Measurements from ENCODE around the gene CSMD2. TPM values are rescaled to one million over a fixed set of nuclear protein-coding genes. Genes with fewer than 3 reads are reported as not detected.
"Not testable (repeated sequence)": the region's sequence is repeated elsewhere in the genome, so short reads cannot be mapped to it uniquely, and the experiment has no call there.

The CSMD2 gene
- total RNA-seq, 2 donors from 2014 or later, result not detected

DNA sequence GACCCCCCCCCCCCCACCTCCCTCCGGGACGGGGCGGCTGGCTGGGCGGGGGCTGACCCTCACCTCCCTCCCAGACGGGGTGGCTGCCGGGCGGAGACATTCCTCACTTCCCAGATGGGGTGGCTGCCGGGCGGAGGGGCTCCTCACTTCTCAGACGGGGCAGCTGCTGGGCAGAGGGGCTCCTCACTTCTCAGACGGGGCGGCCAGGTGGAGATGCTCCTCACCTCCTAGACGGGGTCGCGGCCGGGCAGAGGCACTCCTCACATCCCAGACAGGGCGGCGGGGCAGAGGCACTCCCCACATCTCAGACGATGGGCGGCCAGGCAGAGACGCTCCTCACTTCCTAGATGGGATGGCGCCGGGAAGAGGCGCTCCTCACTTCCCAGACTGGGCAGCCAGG lies 655.8 kb downstream of the CSMD2 start:
- not testable (repeated sequence) for H3K36me3 Mint-ChIP-seq; H3K27ac Mint-ChIP-seq; ATAC-seq; H3K9me3 Mint-ChIP-seq; DNase-seq (ENCODE audit: low spot score in 2 of 2)

- no peak overlapping the region for H3K27ac Mint-ChIP-seq
- no peaks in the 10 kb centered on the region for H3K9me3 Mint-ChIP-seq
- H3K36me3 Mint-ChIP-seq, result no peaks in the 10 kb centered on the region
- no peak for DNase-seq (ENCODE audit: low spot score in 2 of 2)
- ATAC-seq, result no peak
Measured at GRCh38 chr1:33508151-33508550, 656.9 kb downstream of the CSMD2 start.

DNA sequence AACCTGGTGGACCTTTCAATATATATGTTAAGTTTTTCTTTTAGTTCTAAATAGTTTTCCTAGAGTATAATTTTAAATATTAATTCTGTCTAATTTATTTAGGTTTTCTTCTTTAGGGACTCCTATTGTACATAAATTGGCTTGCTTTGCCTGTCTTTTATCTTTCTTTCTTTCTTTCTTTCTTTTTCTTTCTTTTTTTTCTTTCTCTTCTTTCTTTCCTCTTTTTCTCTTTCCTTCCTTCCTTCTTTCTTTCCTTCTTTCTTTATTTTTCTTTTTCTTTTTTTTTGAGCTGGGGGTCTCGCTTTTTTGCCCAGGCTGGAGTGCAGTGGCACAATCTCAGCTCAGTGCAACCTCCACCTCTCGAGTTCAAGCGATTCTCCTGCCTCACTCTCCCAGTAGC lies 657.4 kb downstream of the CSMD2 start:
- H3K36me3 Mint-ChIP-seq, result no peaks in the 10 kb centered on the region
- DNase-seq (ENCODE audit: low spot score in 2 of 2) (no peak), ATAC-seq (no peak)
- peaks cover 0 to 3% of the 10 kb centered on the region in 2 donors for H3K9me3 Mint-ChIP-seq
- H3K27ac Mint-ChIP-seq, result no peak overlapping the region

GRCh38 chr1:33503506-33503905 lies 661.5 kb downstream of the CSMD2 start:
- Mint-ChIP-seq H3K9me3 (peaks cover 4 to 16% of the 10 kb centered on the region in 2 donors), H3K27ac (no peak overlapping the region), H3K36me3 (peaks cover 6 to 8% of the 10 kb centered on the region in 2 donors)
- no peak for ATAC-seq
- DNase-seq (ENCODE audit: low spot score in 2 of 2), result no peak

DNA sequence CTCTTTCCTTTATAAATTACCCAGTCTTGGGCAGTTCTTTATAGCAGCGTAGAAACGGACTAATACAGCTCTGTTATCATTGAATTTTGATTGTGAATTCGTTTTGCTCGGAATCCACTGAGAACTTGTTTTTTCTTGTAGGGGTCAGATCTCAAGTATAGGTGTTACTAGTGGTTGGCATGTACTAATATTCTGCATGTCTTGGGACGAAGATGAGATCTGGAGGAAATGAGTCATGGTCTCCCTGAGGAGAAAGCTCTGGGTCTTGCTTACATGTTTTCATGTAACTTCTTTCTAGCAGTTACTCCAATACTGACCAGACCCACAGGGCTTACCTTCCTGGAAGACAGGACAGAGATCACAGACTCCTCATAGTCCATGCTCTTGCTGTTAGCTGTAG lies 662.3 kb downstream of the CSMD2 start:
- peaks cover 6 to 8% of the 10 kb centered on the region in 2 donors for H3K36me3 Mint-ChIP-seq
- H3K9me3 Mint-ChIP-seq, result peaks cover 5 to 16% of the 10 kb centered on the region in 2 donors
- ATAC-seq (no peak), DNase-seq (ENCODE audit: low spot score in 2 of 2) (no peak)
- no peak overlapping the region for H3K27ac Mint-ChIP-seq

DNA sequence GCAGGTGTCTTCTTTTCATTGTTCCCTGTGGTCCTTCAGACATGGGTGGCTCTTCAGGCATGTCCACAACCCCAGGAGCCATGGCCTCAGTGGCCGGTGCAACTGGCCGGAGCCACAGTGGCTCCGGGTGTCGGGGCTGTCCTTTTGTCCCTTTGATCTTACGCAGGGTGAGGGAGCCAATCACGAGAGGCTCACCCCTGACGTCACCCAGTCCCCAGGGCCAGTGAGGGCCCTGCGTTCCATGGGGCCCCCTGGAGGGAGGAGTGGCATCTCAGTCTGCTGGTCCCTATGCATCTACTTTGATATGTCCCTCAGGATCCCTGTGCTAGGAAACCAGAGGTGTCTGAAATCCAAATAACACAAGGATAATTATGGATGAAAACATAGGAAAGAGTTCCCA lies 663.3 kb downstream of the CSMD2 start:
- DNase-seq (ENCODE audit: low spot score in 2 of 2), result no peak
- H3K27ac Mint-ChIP-seq, result no peak overlapping the region
- H3K36me3 Mint-ChIP-seq, result peaks cover 6 to 13% of the 10 kb centered on the region in 2 donors
- H3K9me3 Mint-ChIP-seq, result peaks cover 14 to 24% of the 10 kb centered on the region in 2 donors
- no peak for ATAC-seq

GRCh38 chr1:33501309-33501708 lies 663.7 kb downstream of the CSMD2 start:
- H3K36me3 Mint-ChIP-seq, result peaks cover 9 to 13% of the 10 kb centered on the region in 2 donors
- ATAC-seq (no peak), DNase-seq (ENCODE audit: low spot score in 2 of 2) (no peak)
- H3K9me3 Mint-ChIP-seq, result peaks cover 15 to 26% of the 10 kb centered on the region in 2 donors
- no peak overlapping the region for H3K27ac Mint-ChIP-seq

DNA sequence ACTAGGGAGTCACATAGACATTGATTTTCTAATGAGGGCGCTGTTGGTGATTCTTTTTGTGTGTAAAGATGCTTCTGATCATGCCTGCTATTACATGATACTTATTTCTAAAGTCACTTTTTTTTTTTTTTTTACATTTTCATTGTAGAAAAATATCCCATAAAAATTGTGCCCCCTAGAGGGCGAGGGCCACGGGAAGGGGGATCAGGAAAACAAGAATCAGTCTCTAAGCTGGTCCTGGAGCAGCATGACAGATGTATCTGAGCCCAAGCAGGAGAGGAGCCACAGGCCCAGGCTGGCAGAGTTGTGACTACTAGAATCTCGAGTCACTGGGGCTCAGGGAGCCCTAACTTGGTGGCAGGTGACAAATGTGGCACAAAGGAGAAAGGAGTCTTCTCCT lies 664.5 kb downstream of the CSMD2 start:
- no peak for ATAC-seq
- no peak for DNase-seq (ENCODE audit: low spot score in 2 of 2)
- H3K9me3 Mint-ChIP-seq, result peaks cover 18 to 29% of the 10 kb centered on the region in 2 donors
- H3K27ac Mint-ChIP-seq, result no peak overlapping the region
- H3K36me3 Mint-ChIP-seq, result peaks cover 16 to 21% of the 10 kb centered on the region in 2 donors

DNA sequence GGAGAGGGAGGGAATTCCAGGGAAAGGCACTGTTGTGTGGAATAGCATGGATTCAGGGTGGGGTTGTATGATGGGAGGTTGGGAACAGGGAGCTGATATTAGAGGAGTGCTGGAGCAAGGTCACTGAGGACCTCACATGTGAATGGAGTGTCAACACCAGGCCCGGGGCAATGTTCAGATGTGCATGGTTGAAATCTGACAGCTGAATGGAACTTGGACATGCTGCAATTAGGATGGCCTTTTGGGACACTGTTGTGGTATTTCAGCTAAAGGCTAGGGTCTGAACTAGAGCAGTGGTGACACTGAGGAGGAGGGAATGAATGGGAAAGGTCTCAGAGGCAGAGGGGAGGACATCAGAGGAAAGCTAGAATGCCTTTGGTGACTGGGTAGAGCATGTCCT lies 667.6 kb downstream of the CSMD2 start:
- Mint-ChIP-seq H3K36me3 (peaks cover 46 to 48% of the 10 kb centered on the region in 2 donors), H3K9me3 (peaks cover 38 to 45% of the 10 kb centered on the region in 2 donors), H3K27ac (no peak overlapping the region)
- DNase-seq (ENCODE audit: low spot score in 2 of 2) (no peak), ATAC-seq (no peak)

DNA sequence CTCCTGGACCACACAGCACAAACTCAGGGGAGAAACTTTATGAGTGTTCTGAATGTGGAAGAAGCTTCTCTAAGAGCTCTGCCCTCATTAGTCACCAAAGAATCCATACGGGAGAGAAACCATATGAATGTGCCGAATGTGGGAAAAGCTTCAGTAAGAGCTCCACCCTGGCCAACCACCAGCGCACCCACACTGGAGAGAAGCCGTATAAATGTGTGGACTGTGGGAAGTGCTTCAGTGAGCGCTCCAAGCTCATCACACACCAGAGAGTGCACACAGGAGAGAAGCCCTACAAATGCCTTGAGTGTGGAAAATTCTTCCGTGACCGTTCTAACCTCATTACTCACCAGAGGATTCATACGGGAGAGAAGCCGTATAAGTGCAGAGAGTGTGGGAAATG lies 670.1 kb downstream of the CSMD2 start:
- ATAC-seq (no peak), DNase-seq (ENCODE audit: low spot score in 2 of 2) (no peak)
- peaks cover 57 to 70% of the 10 kb centered on the region in 2 donors for H3K36me3 Mint-ChIP-seq
- H3K9me3 Mint-ChIP-seq, result peaks cover 38 to 44% of the 10 kb centered on the region in 2 donors
- H3K27ac Mint-ChIP-seq, result no peak overlapping the region

GRCh38 chr1:33488624-33489023 lies 676.4 kb downstream of the CSMD2 start:
- Mint-ChIP-seq H3K36me3 (peaks cover 59 to 82% of the 10 kb centered on the region in 2 donors), H3K27ac (no peak overlapping the region), H3K9me3 (peaks cover 4 to 17% of the 10 kb centered on the region in 2 donors)
- DNase-seq (ENCODE audit: low spot score in 2 of 2) (no peak), ATAC-seq (no peak)

- peaks cover 0 to 10% of the 10 kb centered on the region in 2 donors for H3K9me3 Mint-ChIP-seq
- no peak overlapping the region for H3K27ac Mint-ChIP-seq
- peaks cover 29 to 31% of the 10 kb centered on the region in 2 donors for H3K36me3 Mint-ChIP-seq
- ATAC-seq, result no peak
- no peak for DNase-seq (ENCODE audit: low spot score in 2 of 2)
Measured at GRCh38 chr1:33482412-33482811, 682.6 kb downstream of the CSMD2 start.

GRCh38 chr1:33477451-33477850 lies 687.6 kb downstream of the CSMD2 start:
- no peak for ATAC-seq
- H3K27ac Mint-ChIP-seq, result peak overlapping the region in 1 of 2 donors; percentile 5
- no peak for DNase-seq (ENCODE audit: low spot score in 2 of 2)
- no peaks in the 10 kb centered on the region for H3K36me3 Mint-ChIP-seq
- H3K9me3 Mint-ChIP-seq, result no peaks in the 10 kb centered on the region

- ATAC-seq, result no peak
- H3K9me3 Mint-ChIP-seq, result no peaks in the 10 kb centered on the region
- no peaks in the 10 kb centered on the region for H3K36me3 Mint-ChIP-seq
- no peak for DNase-seq (ENCODE audit: low spot score in 2 of 2)
- no peak overlapping the region for H3K27ac Mint-ChIP-seq
Measured at GRCh38 chr1:33473900-33474299, 691.1 kb downstream of the CSMD2 start.

GRCh38 chr1:33472269-33472980 lies 692.6 kb downstream of the CSMD2 start, which contains the start of gene ZSCAN20:
Gene ZSCAN20, plus strand, starts transcription at chr1:33472645. Its CDS starts 6,644 bp downstream, at chr1:33479289.
- Mint-ChIP-seq H3K36me3 (no peaks in the 10 kb centered on the region), H3K27ac (peak within 1 kb of the TSS; percentile 75 to 88), H3K9me3 (no peaks in the 10 kb centered on the region)
- peak; percentile 95 to 96 for ATAC-seq
- DNase-seq (ENCODE audit: low spot score in 2 of 2), result peak; percentile 84 to 87

GRCh38 chr1:33471416-33471815 lies 693.6 kb downstream of the CSMD2 start:
- H3K9me3 Mint-ChIP-seq, result no peaks in the 10 kb centered on the region
- H3K36me3 Mint-ChIP-seq, result no peaks in the 10 kb centered on the region
- no peak for DNase-seq (ENCODE audit: low spot score in 2 of 2)
- no peak for ATAC-seq
- peak overlapping the region in 1 of 2 donors; percentile 88 for H3K27ac Mint-ChIP-seq

DNA sequence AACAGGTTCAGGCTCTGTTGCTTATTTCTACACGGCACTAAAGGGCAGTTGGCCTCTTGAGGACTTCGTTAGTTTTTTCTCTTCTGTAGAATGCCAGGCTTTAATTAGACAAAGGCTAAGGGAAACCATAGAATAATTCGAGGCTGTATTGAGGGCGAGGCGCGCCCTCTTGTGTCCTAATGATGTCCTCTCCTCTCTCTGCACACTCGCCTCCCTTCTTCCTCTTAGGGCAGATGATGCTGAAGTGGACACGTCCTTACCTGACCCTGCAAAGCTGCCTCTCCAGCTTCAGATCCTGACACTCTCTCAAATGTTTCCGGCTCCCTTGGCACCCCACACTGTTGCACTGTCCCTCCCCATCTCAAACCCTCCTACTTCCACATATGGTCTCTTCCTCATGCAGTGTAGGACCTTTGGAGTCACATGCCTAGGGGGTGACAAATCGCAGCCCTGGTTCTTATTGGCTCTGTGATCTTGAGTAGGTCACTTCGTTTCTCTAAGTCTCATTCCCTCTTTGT lies 694.5 kb downstream of the CSMD2 start:
- H3K9me3 Mint-ChIP-seq, result no peaks in the 10 kb centered on the region
- no peak overlapping the region for H3K27ac Mint-ChIP-seq
- peak; percentile 58 to 61 for ATAC-seq
- no peaks in the 10 kb centered on the region for H3K36me3 Mint-ChIP-seq
- peak in 1 of 2 donors; percentile 55 for DNase-seq (ENCODE audit: low spot score in 2 of 2)

GRCh38 chr1:33469691-33470090 lies 695.3 kb downstream of the CSMD2 start:
- Mint-ChIP-seq H3K27ac (no peak overlapping the region), H3K36me3 (no peaks in the 10 kb centered on the region), H3K9me3 (no peaks in the 10 kb centered on the region)
- DNase-seq (ENCODE audit: low spot score in 2 of 2) (no peak), ATAC-seq (no peak)

All from activated naive CD4-positive, alpha-beta T cell treated with anti-CD3 and anti-CD28 coated beads, Interleukin-2, amount 50 U/mL, for 72 hours (primary cell).